ENCODE measurements around the gene UROC1. TPM values are rescaled to one million over a fixed set of nuclear protein-coding genes. Genes with fewer than 3 reads are reported as not detected.
A peak's percentile ranks its signal among the peaks of the same experiment; 100 is the strongest.

Gene UROC1
- total RNA-seq, 2 donors from 2014 or later: not detected

GRCh38 chr3:126448893-126449180 lies 68.7 kb downstream of the UROC1 start:
- no peak for TF ChIP-seq CTCF (IDR thresholded peaks at IDR 0.05)
- Histone ChIP-seq H3K27ac (no peak overlapping the region), H3K4me3 (no peak overlapping the region), H3K27me3 (no peaks in the 10 kb centered on the region), H3K36me3 (peaks cover 43% of the 10 kb centered on the region), H3K4me1 (peaks cover 0 to 5% of the 10 kb centered on the region in 2 donors), H3K9me3 (no peaks in the 10 kb centered on the region)
- peak; percentile 47 for DNase-seq (ENCODE audit: low spot score)

- H3K27ac ChIP-seq: no peak overlapping the region
- DNase-seq (ENCODE audit: low spot score): peak; percentile 48
- no peak overlapping the region for H3K4me3 ChIP-seq
- no peaks in the 10 kb centered on the region for H3K27me3 ChIP-seq
- TF ChIP-seq CTCF (IDR thresholded peaks at IDR 0.05): no peak
- H3K9me3 ChIP-seq: no peaks in the 10 kb centered on the region
- H3K4me1 ChIP-seq: peaks cover 0 to 5% of the 10 kb centered on the region in 2 donors
- H3K36me3 ChIP-seq: peaks cover 44% of the 10 kb centered on the region
These were observed 69.3 kb downstream of the UROC1 start for GRCh38 chr3:126448136-126448892.

- no peaks in the 10 kb centered on the region for H3K27me3 ChIP-seq
- no peak overlapping the region for H3K27ac ChIP-seq
- H3K36me3 ChIP-seq: peaks cover 47% of the 10 kb centered on the region
- no peak for TF ChIP-seq CTCF (IDR thresholded peaks at IDR 0.05)
- peaks cover 0 to 5% of the 10 kb centered on the region in 2 donors for H3K4me1 ChIP-seq
- peak; percentile 34 for DNase-seq (ENCODE audit: low spot score)
- no peaks in the 10 kb centered on the region for H3K9me3 ChIP-seq
- H3K4me3 ChIP-seq: no peak overlapping the region
These were observed 70.0 kb downstream of the UROC1 start for GRCh38 chr3:126447456-126448106.

- no peak overlapping the region for H3K4me3 ChIP-seq
- no peak for TF ChIP-seq CTCF (IDR thresholded peaks at IDR 0.05)
- no peak overlapping the region for H3K27ac ChIP-seq
- peaks cover 0 to 5% of the 10 kb centered on the region in 2 donors for H3K4me1 ChIP-seq
- H3K27me3 ChIP-seq: no peaks in the 10 kb centered on the region
- DNase-seq (ENCODE audit: low spot score): peak; percentile 43
- H3K36me3 ChIP-seq: peaks cover 40% of the 10 kb centered on the region
- H3K9me3 ChIP-seq: no peaks in the 10 kb centered on the region
These were observed 70.8 kb downstream of the UROC1 start for GRCh38 chr3:126446791-126447190.

- no peaks in the 10 kb centered on the region for H3K9me3 ChIP-seq
- peak; percentile 43 for DNase-seq (ENCODE audit: low spot score)
- no peak overlapping the region for H3K27ac ChIP-seq
- H3K4me1 ChIP-seq: peaks cover 0 to 5% of the 10 kb centered on the region in 2 donors
- peaks cover 36% of the 10 kb centered on the region for H3K36me3 ChIP-seq
- no peak overlapping the region for H3K4me3 ChIP-seq
- TF ChIP-seq CTCF (IDR thresholded peaks at IDR 0.05): no peak
- H3K27me3 ChIP-seq: no peaks in the 10 kb centered on the region
These were observed 71.3 kb downstream of the UROC1 start for GRCh38 chr3:126446301-126446700.

All from right atrium auricular region (tissue), 2 donors.